ENCODE data around the gene N4BP3.

Gene N4BP3

DNA sequence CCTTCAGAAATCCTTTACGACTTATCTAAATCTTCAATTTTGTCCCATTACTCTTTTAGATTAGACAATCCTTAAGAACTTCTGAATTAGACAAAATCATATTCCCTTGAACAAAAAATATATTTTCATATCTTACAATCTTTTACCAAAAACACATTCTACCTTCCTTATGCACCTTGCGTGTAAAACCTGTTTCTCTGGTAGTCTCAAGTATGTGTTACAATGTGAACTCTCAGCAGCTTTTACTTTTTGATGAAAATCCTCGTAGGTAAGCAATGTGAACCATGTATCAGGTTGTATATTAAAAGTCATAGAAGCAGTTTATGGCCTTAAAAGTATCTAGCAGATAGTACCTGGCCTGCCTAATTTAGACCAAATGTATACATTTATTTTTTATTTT lies 61.1 kb downstream of the N4BP3 start:
- no peaks in the 10 kb centered on the region for H3K27me3 ChIP-seq (replicated peaks; ENCODE audit: control insufficient read depth, insufficient read depth, low read length)
- DNase-seq (ENCODE audit: extremely low read depth, insufficient read length), result no peak
- no peak for TF ChIP-seq CTCF (IDR thresholded peaks at IDR 0.05; ENCODE audit: insufficient read depth, low read length, poor library complexity, severe bottlenecking)
- H3K4me3 ChIP-seq (replicated peaks; ENCODE audit: low read depth, low read length), result no peak overlapping the region
- no peaks in the 10 kb centered on the region for H3K36me3 ChIP-seq (ENCODE audit: control insufficient read depth, insufficient read depth, low read length)

Data from GM06990 (cell line).